ENCODE results near the gene TMEM170A.
"Not testable (repeated sequence)": the region's sequence is repeated elsewhere in the genome, so short reads cannot be mapped to it uniquely, and the experiment has no call there.

Gene TMEM170A

GRCh38 chr16:75456971-75457370, 7.5 kb downstream of the TMEM170A start:
- DNase-seq (ENCODE audit: insufficient read length, low spot score): no peak
- TF ChIP-seq POU2F2 (IDR thresholded peaks at IDR 0.05; ENCODE audit: low read depth, low read length) (no peak), POLR2A (IDR thresholded peaks at IDR 0.05; ENCODE audit: low read depth, low read length) (no peak), PAX5 (IDR thresholded peaks at IDR 0.05; ENCODE audit: insufficient read depth, low read length, severe bottlenecking) (no peak), SPI1 (IDR thresholded peaks at IDR 0.05; ENCODE audit: low read depth, low read length) (no peak), POLR2AphosphoS5 (IDR thresholded peaks at IDR 0.05; ENCODE audit: low read depth, low read length) (no peak), TAF1 (IDR thresholded peaks at IDR 0.05; ENCODE audit: low read depth, low read length) (no peak)
- no peak for FAIRE-seq

DNA sequence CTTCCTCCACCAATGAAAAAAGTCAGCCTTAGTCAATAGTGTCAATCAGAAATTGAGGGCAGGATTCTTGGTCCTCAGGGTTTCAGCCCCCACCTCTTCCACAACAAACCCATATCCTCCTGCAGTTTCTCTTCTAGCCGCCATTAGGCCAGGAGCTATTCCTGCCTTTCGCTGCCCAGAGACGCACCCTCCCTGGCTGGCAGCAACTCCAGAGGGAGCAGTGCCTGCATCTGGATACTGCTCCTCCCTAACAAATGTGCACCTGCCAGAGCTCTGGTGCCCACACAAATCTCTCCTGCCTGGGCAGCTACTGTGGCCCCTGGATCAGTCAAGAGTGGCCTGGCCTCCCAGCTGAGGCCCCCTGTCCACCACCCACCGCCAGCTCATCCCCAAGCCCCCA, 8.0 kb downstream of the TMEM170A start:
- not testable (repeated sequence) for DNase-seq (ENCODE audit: insufficient read length, low spot score); FAIRE-seq

- no peak for TF ChIP-seq POLR2A (IDR thresholded peaks at IDR 0.05; ENCODE audit: low read depth, low read length)
- no peak for TF ChIP-seq POLR2AphosphoS5 (IDR thresholded peaks at IDR 0.05; ENCODE audit: low read depth, low read length)
- TF ChIP-seq TAF1 (IDR thresholded peaks at IDR 0.05; ENCODE audit: low read depth, low read length): no peak
- TF ChIP-seq PAX5 (IDR thresholded peaks at IDR 0.05; ENCODE audit: insufficient read depth, low read length, severe bottlenecking): no peak
- no peak for TF ChIP-seq POU2F2 (IDR thresholded peaks at IDR 0.05; ENCODE audit: low read depth, low read length)
- no peak for TF ChIP-seq SPI1 (IDR thresholded peaks at IDR 0.05; ENCODE audit: low read depth, low read length)
- FAIRE-seq (no peak), DNase-seq (ENCODE audit: insufficient read length, low spot score) (no peak)
Measured at GRCh38 chr16:75455677-75456076, 8.8 kb downstream of the TMEM170A start.

- TF ChIP-seq SPI1 (IDR thresholded peaks at IDR 0.05; ENCODE audit: low read depth, low read length) (no peak), POLR2AphosphoS5 (IDR thresholded peaks at IDR 0.05; ENCODE audit: low read depth, low read length) (no peak)
- DNase-seq (ENCODE audit: insufficient read length, low spot score) (no peak), FAIRE-seq (no peak)
Measured at GRCh38 chr16:75452464-75453190, 11.9 kb downstream of the TMEM170A start.

DNA sequence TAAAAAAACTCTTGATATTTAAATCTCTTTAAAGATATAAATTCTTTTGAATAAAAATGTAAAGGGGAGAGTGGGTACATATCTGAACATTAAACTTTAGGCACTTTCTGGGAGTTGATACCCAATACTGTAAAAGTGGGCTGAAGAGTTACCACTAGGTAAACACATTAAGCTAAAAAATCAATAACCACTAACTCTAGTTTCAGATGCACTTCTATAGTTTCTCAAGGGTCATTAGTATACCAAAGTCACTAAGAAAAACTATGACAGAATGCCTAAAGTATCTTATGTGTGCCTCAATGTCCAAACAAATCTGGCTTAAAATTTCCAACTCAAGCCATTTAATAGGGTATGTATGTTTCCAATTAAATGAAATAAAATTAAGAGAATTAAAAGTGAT, 18.1 kb downstream of the TMEM170A start:
- TF ChIP-seq SPI1 (IDR thresholded peaks at IDR 0.05; ENCODE audit: low read depth, low read length) (no peak), POLR2A (IDR thresholded peaks at IDR 0.05; ENCODE audit: low read depth, low read length) (no peak), PAX5 (IDR thresholded peaks at IDR 0.05; ENCODE audit: insufficient read depth, low read length, severe bottlenecking) (no peak), POU2F2 (IDR thresholded peaks at IDR 0.05; ENCODE audit: low read depth, low read length) (no peak), POLR2AphosphoS5 (IDR thresholded peaks at IDR 0.05; ENCODE audit: low read depth, low read length) (no peak), TAF1 (IDR thresholded peaks at IDR 0.05; ENCODE audit: low read depth, low read length) (no peak)
- FAIRE-seq: no peak

DNA sequence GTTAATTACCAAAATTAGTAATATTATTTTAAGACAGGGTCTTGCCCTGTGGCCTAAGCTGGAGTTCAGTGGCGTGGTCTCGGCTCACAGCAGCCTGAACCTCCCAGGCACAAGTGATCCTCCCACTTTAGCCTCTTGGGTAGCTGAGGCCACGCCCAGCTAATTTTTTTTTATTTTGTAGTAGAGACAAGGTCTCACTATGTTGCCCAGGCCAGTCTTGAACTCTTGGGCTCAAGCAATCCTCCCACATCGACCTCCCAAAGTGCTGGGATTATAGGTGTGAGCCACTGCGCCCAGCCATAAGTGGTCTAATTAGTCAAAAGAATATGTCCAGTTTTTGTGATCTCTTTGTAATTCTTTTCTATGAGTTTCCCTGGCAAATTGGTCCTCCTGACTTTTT, 19.2 kb downstream of the TMEM170A start:
- DNase-seq (ENCODE audit: insufficient read length, low spot score): no peak
- FAIRE-seq: no peak
- TF ChIP-seq SPI1 (IDR thresholded peaks at IDR 0.05; ENCODE audit: low read depth, low read length) (no peak), POU2F2 (IDR thresholded peaks at IDR 0.05; ENCODE audit: low read depth, low read length) (no peak), PAX5 (IDR thresholded peaks at IDR 0.05; ENCODE audit: insufficient read depth, low read length, severe bottlenecking) (no peak), TAF1 (IDR thresholded peaks at IDR 0.05; ENCODE audit: low read depth, low read length) (no peak), POLR2A (IDR thresholded peaks at IDR 0.05; ENCODE audit: low read depth, low read length) (no peak), POLR2AphosphoS5 (IDR thresholded peaks at IDR 0.05; ENCODE audit: low read depth, low read length) (no peak)

More for the DNA sequence above, 18.1 kb downstream of the TMEM170A start:
- no peak for DNase-seq (ENCODE audit: insufficient read length, low spot score)

- no peak for DNase-seq (ENCODE audit: insufficient read length, low spot score)
- FAIRE-seq: no peak
- TF ChIP-seq POLR2AphosphoS5 (IDR thresholded peaks at IDR 0.05; ENCODE audit: low read depth, low read length) (no peak), POU2F2 (IDR thresholded peaks at IDR 0.05; ENCODE audit: low read depth, low read length) (no peak), SPI1 (IDR thresholded peaks at IDR 0.05; ENCODE audit: low read depth, low read length) (no peak), POLR2A (IDR thresholded peaks at IDR 0.05; ENCODE audit: low read depth, low read length) (no peak), TAF1 (IDR thresholded peaks at IDR 0.05; ENCODE audit: low read depth, low read length) (no peak), PAX5 (IDR thresholded peaks at IDR 0.05; ENCODE audit: insufficient read depth, low read length, severe bottlenecking) (no peak)
Measured at GRCh38 chr16:75443298-75443697, 21.2 kb downstream of the TMEM170A start.

- peak; percentile 47 for DNase-seq (ENCODE audit: insufficient read length, low spot score)
- FAIRE-seq: no peak
- TF ChIP-seq POU2F2 (IDR thresholded peaks at IDR 0.05; ENCODE audit: low read depth, low read length) (peak; percentile 27; the same call in 1 of the 2 replicates), POLR2AphosphoS5 (IDR thresholded peaks at IDR 0.05; ENCODE audit: low read depth, low read length) (peak; percentile 54; the same call in 1 of the 2 replicates), POLR2A (IDR thresholded peaks at IDR 0.05; ENCODE audit: low read depth, low read length) (peak; percentile 72), TAF1 (IDR thresholded peaks at IDR 0.05; ENCODE audit: low read depth, low read length) (peak; percentile 75), PAX5 (IDR thresholded peaks at IDR 0.05; ENCODE audit: insufficient read depth, low read length, severe bottlenecking) (no peak)
Measured at GRCh38 chr16:75433732-75434413, 30.6 kb downstream of the TMEM170A start.

GRCh38 chr16:75432828-75433731, 31.4 kb downstream of the TMEM170A start, which contains the start of gene CFDP1:
CFDP1 (minus strand) TSS chr16:75433503; CDS start chr16:75433352, 151 bp downstream.
- DNase-seq (ENCODE audit: insufficient read length, low spot score) (peak; percentile 95), FAIRE-seq (peak; percentile 93)
- TF ChIP-seq POLR2A (IDR thresholded peaks at IDR 0.05; ENCODE audit: low read depth, low read length): no peak
- no peak for TF ChIP-seq SPI1 (IDR thresholded peaks at IDR 0.05; ENCODE audit: low read depth, low read length)
- TF ChIP-seq POLR2AphosphoS5 (IDR thresholded peaks at IDR 0.05; ENCODE audit: low read depth, low read length): peak; percentile 40; the same call in 1 of the 2 replicates
- 0 out of 2 replicates have a peak, but pooled peaks have one; percentile 53 for TF ChIP-seq POU2F2 (IDR thresholded peaks at IDR 0.05; ENCODE audit: low read depth, low read length)
- TF ChIP-seq TAF1 (IDR thresholded peaks at IDR 0.05; ENCODE audit: low read depth, low read length): no peak

All from GM12891 (cell line).